Body of pancreas (tissue), 4 donors: ENCODE results near the gene SLC16A8. TPM values are rescaled to one million over a fixed set of nuclear protein-coding genes. Genes with fewer than 3 reads are reported as not detected.

Experiments used
- ATAC-seq: fragments of 150-250 bp; one replicate; pipeline ENCODE4 v1.9.1; 2016
- DNase-seq, 4 donors: peaks; one replicate each; pipeline ENCODE4 v3.0.0-alpha.2; 2019
- H3K27ac ChIP-seq, 4 donors: fragments of 200-600 bp; sonication (generic); 1 replicate in 3 of 4; 2 replicates in 1 of 4; pipeline versions ENCODE4 v1.5.1 to v1.6.1; 2016 to 2019; ENCODE audit warnings: mild to moderate bottlenecking in 1 of 4, mixed read lengths in 1 of 4, moderate library complexity in 1 of 4
- H3K27me3 ChIP-seq, 2 donors: fragments of 200-600 bp; sonication (generic); one replicate each; pipeline ENCODE4 v1.6.0; 2016; ENCODE audit warnings: mild to moderate bottlenecking in 1 of 2
- H3K36me3 ChIP-seq, 2 donors: fragments of 200-600 bp; sonication (generic); replicated peaks in 1 of 2; 2 replicates each; pipeline ENCODE4 v1.5.1; 2016; ENCODE audit warnings: low read depth in 2 of 2; ENCODE audit not compliant: insufficient read depth in 1 of 2
- H3K4me1 ChIP-seq: fragments of 200-600 bp; sonication (generic); one replicate; pipeline ENCODE4 v1.6.0; 2016
- H3K4me3 ChIP-seq, 2 donors: fragments of 200-600 bp; sonication (generic); 1 replicate in 1 of 2; 2 replicates in 1 of 2; pipeline ENCODE4 v1.5.1; 2016 to 2019
- H3K9me3 ChIP-seq, 3 donors: fragments of 200-600 bp; sonication (generic); 1 replicate in 2 of 3; 2 replicates in 1 of 3; pipeline ENCODE4 v1.5.1; 2016
- POLR2A ChIP-seq, 3 donors: fragments of 450-650 bp; IDR thresholded peaks; one replicate each; pipeline ENCODE4 v1.6.1; 2016; ENCODE audit warnings: antibody characterized with exemption in 3 of 3, mild to moderate bottlenecking in 2 of 3
- WGBS, 2 donors: methylation state at CpG; one replicate each; pipeline ENCODE4 v1.1.5; 2017; 5-methylcytosine and 5-hydroxymethylcytosine counted together
- intact Hi-C: fragments of 100-400 bp; cut with DNase I; formaldehyde crosslinking; loops from one replicate; pipeline ENCODE4 v1.15.1; 2023
- total RNA-seq, 2 donors: library from RNA; depleted of rRNA; stranded (reverse); fragments of >200 nt; gene quantifications; one replicate each; pipeline ENCODE4 v1.1.0, GENCODE V29; 2016
- TF ChIP-seq, protein P1 (sequence below), 7 experiments: fragments of 450-650 bp in 4 of 7; fragments of 200-600 bp in 3 of 7; sonication (generic) in 3 of 7; IDR thresholded peaks; one replicate each; pipeline ENCODE4 v1.5.1; 2016 to 2019; ENCODE audit warnings: antibody characterized with exemption in 7 of 7

The SLC16A8 gene
- total RNA-seq, 2 donors from 2014 or later: not detected

DNA sequence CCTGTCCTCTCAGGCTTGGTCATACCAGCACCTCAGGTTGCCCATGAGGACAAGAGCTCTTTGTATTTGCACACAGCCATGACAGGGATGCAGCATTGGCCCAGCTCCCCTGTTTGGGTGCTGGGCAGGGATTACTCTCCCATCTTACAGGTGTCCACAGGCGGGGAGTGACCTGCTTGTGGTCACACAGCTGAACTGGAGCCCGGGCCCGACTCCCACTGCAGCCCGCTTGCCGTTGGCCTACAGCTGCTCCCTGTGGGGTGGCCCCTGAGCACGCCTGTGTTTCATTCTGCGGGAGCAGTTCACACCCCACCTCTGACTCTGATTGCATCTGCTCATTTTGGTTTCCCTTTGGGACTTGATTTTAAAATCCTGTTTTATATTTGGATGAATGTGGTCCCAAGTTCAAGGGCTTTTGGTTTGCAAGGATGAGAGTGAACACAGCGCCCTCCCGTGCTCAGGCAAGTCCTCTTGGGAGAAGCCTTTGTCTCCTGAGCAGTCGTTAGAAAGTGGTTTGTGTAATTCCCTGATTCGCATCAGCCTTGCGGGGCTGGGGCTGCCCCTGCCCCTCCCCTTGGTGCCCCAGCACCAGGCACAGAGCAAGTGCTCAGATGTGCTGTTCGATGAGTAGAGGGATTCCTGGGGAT is 17.5 kb downstream of the SLC16A8 start:
- 92 to 98% methylated on average over 10 to 13 of the region's 13 CpGs for whole genome bisulfite sequencing, 2 donors
- DNase-seq (no peak), ATAC-seq (no peak)
- TF ChIP-seq, protein P1, sequence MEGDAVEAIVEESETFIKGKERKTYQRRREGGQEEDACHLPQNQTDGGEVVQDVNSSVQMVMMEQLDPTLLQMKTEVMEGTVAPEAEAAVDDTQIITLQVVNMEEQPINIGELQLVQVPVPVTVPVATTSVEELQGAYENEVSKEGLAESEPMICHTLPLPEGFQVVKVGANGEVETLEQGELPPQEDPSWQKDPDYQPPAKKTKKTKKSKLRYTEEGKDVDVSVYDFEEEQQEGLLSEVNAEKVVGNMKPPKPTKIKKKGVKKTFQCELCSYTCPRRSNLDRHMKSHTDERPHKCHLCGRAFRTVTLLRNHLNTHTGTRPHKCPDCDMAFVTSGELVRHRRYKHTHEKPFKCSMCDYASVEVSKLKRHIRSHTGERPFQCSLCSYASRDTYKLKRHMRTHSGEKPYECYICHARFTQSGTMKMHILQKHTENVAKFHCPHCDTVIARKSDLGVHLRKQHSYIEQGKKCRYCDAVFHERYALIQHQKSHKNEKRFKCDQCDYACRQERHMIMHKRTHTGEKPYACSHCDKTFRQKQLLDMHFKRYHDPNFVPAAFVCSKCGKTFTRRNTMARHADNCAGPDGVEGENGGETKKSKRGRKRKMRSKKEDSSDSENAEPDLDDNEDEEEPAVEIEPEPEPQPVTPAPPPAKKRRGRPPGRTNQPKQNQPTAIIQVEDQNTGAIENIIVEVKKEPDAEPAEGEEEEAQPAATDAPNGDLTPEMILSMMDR (IDR thresholded peaks at IDR 0.05): no peak
- TF ChIP-seq POLR2A (IDR thresholded peaks at IDR 0.05): no peak
- Histone ChIP-seq H3K4me3 (no peak overlapping the region), H3K27me3 (no peaks in the 10 kb centered on the region), H3K4me1 (no peaks in the 10 kb centered on the region), H3K27ac (no peak overlapping the region), H3K9me3 (no peaks in the 10 kb centered on the region), H3K36me3 (peaks cover 0 to 27% of the 10 kb centered on the region in 2 donors)
- intact Hi-C loops: no loop called here

DNA sequence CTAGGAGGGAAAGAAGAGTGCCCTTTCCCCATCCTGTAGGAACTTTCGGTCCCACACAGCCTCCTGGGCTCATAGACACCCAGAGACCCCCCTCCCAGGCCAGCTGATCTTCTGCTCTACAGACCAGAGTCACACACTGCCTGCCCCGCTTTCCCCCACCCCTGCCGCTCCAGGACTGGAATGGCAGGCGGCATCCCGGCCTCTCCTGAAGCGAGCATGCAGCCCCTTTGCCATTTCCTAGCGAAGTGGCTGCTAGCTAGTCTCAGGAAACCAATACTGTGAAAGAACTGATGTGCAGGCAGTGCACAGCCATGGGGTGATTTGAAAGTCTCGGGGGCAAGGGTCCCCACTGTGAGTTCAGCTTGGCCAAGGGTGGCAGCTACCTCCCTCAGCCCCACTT is 18.4 kb downstream of the SLC16A8 start:
- DNase-seq (no peak), ATAC-seq (no peak)
- Histone ChIP-seq H3K4me1 (no peaks in the 10 kb centered on the region), H3K9me3 (no peaks in the 10 kb centered on the region), H3K27ac (no peak overlapping the region), H3K4me3 (no peak overlapping the region), H3K36me3 (peaks cover 0 to 28% of the 10 kb centered on the region in 2 donors), H3K27me3 (no peaks in the 10 kb centered on the region)
- intact Hi-C loops: no loop called here
- TF ChIP-seq, protein P1 (IDR thresholded peaks at IDR 0.05): no peak
- TF ChIP-seq POLR2A (IDR thresholded peaks at IDR 0.05): no peak
- WGBS, 2 donors: 97 to 98% methylated on average over 8 of the region's 8 CpGs

DNA sequence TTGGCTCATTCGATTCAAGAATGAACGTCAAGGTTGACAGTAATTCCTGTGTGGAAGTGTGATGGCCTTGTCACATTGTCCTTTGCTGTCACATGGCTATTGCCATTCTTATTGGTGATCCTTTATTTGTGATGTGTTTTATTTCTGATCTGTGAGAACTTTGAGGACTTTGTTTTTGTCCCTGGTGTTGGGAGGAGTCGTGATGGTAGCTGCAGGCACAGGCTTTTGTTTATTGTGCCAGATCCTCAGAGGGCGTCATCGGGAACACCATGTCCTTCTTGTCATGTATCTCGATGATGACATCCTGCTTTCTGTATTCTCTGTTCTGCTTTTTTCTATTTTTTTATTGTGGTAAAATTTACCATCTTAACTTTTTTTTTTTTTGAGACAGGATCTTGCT is 21.2 kb downstream of the SLC16A8 start:
- peak in 1 of 4 donors; percentile 70 for DNase-seq
- Histone ChIP-seq H3K4me1 (peaks cover 5% of the 10 kb centered on the region), H3K4me3 (no peak overlapping the region), H3K36me3 (peaks cover 0 to 28% of the 10 kb centered on the region in 2 donors), H3K9me3 (no peaks in the 10 kb centered on the region), H3K27me3 (no peaks in the 10 kb centered on the region), H3K27ac (peak overlapping the region in 1 of 4 donors; percentile 21)
- TF ChIP-seq, protein P1 (IDR thresholded peaks at IDR 0.05): no peak
- peak in 1 of 3 donors; percentile 16 for TF ChIP-seq POLR2A (IDR thresholded peaks at IDR 0.05)
- 71 to 80% methylated on average over 6 of the region's 6 CpGs for WGBS, 2 donors
- intact Hi-C loops: no loop called here
- no peak for ATAC-seq

DNA sequence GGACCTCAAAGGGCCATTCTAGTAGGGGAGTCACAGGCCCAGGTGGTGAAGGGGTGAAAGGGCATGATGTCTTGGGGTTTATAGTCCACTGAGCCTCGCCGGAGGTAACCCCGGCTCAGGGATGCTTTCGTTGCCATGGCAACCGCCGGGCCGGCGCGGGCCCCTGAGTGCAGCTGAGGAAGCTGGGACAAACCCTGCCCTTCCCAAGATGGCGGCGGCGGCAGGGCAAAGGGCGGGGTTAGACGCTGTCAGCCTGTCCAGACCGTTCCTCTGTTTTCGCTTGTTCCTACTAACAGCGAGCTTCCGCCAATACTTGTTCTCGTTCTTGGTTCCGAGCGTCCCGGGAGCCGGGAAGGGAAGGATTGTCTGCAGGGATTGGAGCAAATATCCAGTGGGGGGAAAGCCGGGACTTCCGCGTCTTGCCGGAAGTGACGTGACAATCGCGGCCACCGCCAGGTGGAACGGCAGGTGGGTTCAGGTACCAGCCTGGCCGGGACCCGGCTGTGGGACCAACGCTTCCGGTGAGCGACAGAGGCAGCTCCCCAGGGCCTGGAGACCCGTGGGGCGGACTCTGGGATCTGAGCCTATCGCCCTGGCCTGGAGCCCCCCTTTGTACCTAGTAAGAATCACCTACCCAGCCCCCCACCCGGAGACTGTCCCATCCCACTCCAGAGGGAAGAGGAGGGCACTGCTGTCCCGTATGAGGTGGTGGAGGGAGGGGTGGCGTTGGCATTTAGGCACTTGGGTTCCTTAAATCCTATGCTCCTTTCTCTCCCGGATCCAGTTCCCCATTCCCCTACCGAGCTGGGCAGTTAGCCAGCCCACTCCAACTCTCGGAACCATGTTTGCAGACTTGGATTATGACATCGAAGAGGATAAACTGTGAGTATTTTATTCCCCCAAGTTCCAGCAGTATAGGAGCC is 26.8 kb downstream of the SLC16A8 start, which contains the start of gene PICK1:
PICK1 (plus strand) TSS at position 436 of the 923 bp plus-strand sequence; CDS start at position 842, 406 bp downstream.
- peak; percentile 96 for ATAC-seq
- intact Hi-C loops: no loop called here
- peaks cover 0 to 4% of the 10 kb centered on the region in 2 donors for H3K36me3 ChIP-seq
- peaks cover 18% of the 10 kb centered on the region for H3K4me1 ChIP-seq
- DNase-seq: peak; percentile 92 to 96 (median 92)
- peak; percentile 44 to 85 (median 85) for TF ChIP-seq POLR2A (IDR thresholded peaks at IDR 0.05)
- TF ChIP-seq, protein P1 (IDR thresholded peaks at IDR 0.05): peak in 4 of 7 experiments; percentile 28 to 43 (median 36)
- peak within 1 kb of the TSS; percentile 55 to 86 (median 82) for H3K27ac ChIP-seq
- H3K4me3 ChIP-seq: peak within 1 kb of the TSS; percentile 31 to 57
- no peaks in the 10 kb centered on the region for H3K27me3 ChIP-seq
- 0 to 6% methylated on average over 10 to 44 of the region's 47 CpGs for WGBS, 2 donors
- H3K9me3 ChIP-seq: no peaks in the 10 kb centered on the region
